NCI-H82 (cell line): ENCODE measurements around the gene SIRPA.
A peak's percentile ranks its signal among the peaks of the same experiment; 100 is the strongest.

Experiments used
- DNase-seq: peaks from one replicate; lab custom pipeline; 2025; lab: John Stamatoyannopoulos, UW

SIRPA gene

GRCh38 chr20:1894951-1895673, at the start of gene SIRPA:
Gene SIRPA, plus strand, starts transcription at chr20:1895407. Its CDS starts 41 bp downstream, at chr20:1895448.
- DNase-seq: peak; percentile 59

- no peak for DNase-seq
Observed at GRCh38 chr20:1845701-1846100, 49.5 kb upstream of the SIRPA start.

- DNase-seq: no peak
Observed at GRCh38 chr20:1846341-1846740, 48.9 kb upstream of the SIRPA start.

GRCh38 chr20:1846876-1847275, 48.3 kb upstream of the SIRPA start:
- DNase-seq: no peak

GRCh38 chr20:1847780-1848179, 47.4 kb upstream of the SIRPA start:
- no peak for DNase-seq

GRCh38 chr20:1848373-1848772, 46.8 kb upstream of the SIRPA start:
- no peak for DNase-seq

- DNase-seq: no peak
Observed at GRCh38 chr20:1851396-1851795, 43.8 kb upstream of the SIRPA start.

GRCh38 chr20:1853473-1853872, 41.7 kb upstream of the SIRPA start:
- DNase-seq: no peak

- DNase-seq: no peak
Observed at GRCh38 chr20:1854246-1854645, 41.0 kb upstream of the SIRPA start.

- DNase-seq: no peak
Observed at GRCh38 chr20:1855109-1855508, 40.1 kb upstream of the SIRPA start.

GRCh38 chr20:1855690-1856089, 39.5 kb upstream of the SIRPA start:
- no peak for DNase-seq

- no peak for DNase-seq
Observed at GRCh38 chr20:1856424-1856823, 38.8 kb upstream of the SIRPA start.

- no peak for DNase-seq
Observed at GRCh38 chr20:1857466-1857865, 37.7 kb upstream of the SIRPA start.

GRCh38 chr20:1858871-1859270, 36.3 kb upstream of the SIRPA start:
- no peak for DNase-seq

GRCh38 chr20:1860446-1860845, 34.8 kb upstream of the SIRPA start:
- no peak for DNase-seq

GRCh38 chr20:1861347-1861976, 33.7 kb upstream of the SIRPA start:
- DNase-seq: no peak

- no peak for DNase-seq
Observed at GRCh38 chr20:1861996-1862662, 33.1 kb upstream of the SIRPA start.

GRCh38 chr20:1862663-1863053, 32.5 kb upstream of the SIRPA start:
- no peak for DNase-seq

GRCh38 chr20:1863296-1863695, 31.9 kb upstream of the SIRPA start:
- no peak for DNase-seq

- DNase-seq: no peak
Observed at GRCh38 chr20:1866834-1867233, 28.4 kb upstream of the SIRPA start.

- no peak for DNase-seq
Observed at GRCh38 chr20:1867495-1868260, 27.5 kb upstream of the SIRPA start.

GRCh38 chr20:1868856-1869255, 26.4 kb upstream of the SIRPA start:
- no peak for DNase-seq

GRCh38 chr20:1870323-1870722, 24.9 kb upstream of the SIRPA start:
- DNase-seq: no peak
